GM21381 (cell line): ENCODE measurements around the gene SH2D1B.
"Not testable (repeated sequence)": the region's sequence is repeated elsewhere in the genome, so short reads cannot be mapped to it uniquely, and the experiment has no call there.

ENCODE experiments used
- ATAC-seq: cut with Tn5 transposase; IDR thresholded peaks from one replicate; pipeline ENCODE4 v1.9.1; 2021; ENCODE audit warnings: mild to moderate bottlenecking, moderate library complexity; ENCODE audit not compliant: unreplicated experiment

Gene SH2D1B

DNA sequence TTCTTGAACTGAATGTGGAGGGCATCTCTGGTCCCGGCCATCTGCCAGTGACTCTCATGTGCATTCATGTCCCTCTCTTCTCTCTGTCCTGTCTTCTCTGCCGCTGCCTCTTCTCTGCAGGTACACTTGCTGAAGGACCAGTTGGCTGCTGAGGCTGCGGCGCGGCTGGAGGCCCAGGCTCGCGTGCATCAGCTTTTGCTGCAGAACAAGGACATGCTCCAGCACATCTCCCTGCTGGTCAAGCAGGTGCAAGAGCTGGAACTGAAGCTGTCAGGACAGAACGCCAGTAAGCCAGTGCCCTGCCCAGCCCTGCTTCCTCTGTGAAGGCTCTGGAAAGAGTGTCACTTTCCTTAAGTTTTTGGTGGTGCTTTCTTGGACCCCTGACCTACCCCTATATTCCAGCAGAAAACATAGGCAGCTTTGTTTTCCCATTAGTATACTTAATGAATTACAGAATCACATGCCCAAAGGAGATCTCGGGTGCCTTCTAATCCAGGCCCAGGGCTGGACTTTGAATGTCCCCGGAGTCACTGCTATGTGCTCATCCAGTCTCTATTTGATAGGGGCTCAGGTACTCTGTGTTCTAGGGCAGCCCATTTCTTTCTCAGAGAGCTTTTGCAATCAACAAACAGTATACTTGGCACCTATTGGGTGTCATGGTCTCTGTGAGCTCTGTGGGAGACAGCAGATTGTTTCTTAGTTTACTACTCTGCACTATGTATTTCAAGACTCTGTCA is 46.5 kb downstream of the SH2D1B start:
- no peak for ATAC-seq

DNA sequence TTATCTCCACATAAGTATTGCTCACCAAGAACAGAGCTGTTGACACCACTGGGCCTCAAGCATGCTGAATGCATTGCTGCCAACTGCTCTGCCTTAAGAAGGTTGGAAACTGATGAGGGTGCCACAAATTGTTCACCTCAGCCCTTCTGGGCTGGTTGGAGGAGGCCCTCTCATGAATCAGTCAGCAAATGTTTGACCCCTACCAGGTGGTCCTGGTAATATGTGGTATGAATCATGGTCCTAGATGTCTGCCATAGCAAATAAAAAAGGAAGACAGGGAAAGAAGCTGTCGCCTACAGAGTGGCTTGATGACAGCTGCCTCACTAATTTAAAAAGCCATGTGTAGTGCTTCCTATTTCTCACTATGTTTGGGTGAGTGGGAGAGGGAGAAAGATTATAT is 47.4 kb downstream of the SH2D1B start:
- ATAC-seq = no peak

DNA sequence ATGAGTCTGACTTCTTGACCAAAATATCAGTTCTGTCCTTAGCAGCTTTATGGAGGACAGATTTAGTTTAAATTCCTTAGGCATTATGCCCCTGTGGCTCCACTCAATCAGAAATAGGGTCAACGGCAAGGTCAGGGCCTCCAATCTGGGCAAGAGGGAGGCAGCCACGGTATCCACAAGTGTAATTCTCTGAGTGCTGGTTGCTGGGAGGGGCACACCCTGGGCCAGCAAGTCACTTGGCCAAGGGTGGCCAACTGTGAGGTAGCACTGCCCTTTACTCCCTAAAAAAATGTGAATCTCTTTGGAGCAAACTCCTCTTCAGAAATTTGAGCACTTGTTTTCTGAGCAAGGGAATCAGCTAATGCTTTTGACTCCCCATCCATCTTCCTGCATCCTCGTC is 48.1 kb downstream of the SH2D1B start:
- ATAC-seq = no peak

- ATAC-seq = peak; percentile 21
These were observed 50.6 kb downstream of the SH2D1B start for GRCh38 chr1:162361349-162361748.

DNA sequence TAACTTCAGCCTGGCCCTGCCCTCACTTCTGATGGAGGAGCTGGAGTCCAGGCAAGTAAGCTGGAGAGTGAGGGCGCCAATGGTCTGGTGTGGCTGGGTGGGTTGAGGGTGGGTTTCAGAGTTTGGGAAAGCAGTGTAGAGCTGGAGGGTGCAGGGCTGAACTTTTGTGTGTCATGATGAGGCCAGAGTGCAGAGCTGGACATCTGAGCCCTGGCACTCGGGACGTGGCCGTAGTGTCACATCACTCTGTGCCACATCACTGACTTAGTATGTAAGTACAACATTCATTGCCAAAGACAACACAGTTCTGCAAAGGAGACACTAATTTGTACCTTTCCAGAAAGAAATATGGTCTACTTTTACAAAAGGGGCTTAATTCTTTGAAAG is 51.1 kb downstream of the SH2D1B start:
- no peak for ATAC-seq

- ATAC-seq = no peak
These were observed 51.6 kb downstream of the SH2D1B start for GRCh38 chr1:162360237-162360873.

DNA sequence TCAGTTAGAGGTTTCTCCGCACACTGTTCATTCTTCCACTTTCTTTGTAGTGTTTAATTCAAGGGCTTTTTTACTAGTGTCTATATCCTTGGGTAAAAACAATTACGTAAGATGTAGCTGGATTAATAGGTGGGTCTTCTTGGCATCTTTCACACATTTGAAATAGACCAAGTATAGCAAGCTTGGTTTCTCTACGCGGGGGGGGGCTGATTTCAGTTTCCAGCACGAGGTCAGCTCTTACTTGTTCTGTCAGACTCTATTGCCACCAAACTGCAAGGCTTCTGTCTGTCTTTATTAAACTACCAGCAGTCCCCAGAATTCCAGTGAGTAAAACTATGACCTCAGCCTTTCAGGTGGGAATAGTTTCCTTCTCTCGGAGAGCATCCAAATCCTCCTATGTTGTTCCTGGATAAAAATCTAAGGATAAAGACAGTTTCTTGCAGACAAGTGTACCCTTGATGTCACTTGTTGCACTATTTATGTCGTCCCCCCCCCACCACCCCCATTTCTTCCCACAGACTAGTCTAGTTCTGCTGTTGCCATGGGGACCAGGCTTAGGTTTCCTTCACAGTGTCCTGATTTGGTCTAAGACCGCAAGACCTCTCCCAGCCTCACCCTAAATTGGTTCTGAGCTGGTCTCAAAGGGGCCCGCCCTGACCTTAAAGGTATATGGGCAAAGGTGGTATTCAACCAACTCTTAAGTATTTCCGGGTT is 52.3 kb downstream of the SH2D1B start:
- no peak for ATAC-seq

- no peak for ATAC-seq
These were observed 53.0 kb downstream of the SH2D1B start for GRCh38 chr1:162358928-162359327.

DNA sequence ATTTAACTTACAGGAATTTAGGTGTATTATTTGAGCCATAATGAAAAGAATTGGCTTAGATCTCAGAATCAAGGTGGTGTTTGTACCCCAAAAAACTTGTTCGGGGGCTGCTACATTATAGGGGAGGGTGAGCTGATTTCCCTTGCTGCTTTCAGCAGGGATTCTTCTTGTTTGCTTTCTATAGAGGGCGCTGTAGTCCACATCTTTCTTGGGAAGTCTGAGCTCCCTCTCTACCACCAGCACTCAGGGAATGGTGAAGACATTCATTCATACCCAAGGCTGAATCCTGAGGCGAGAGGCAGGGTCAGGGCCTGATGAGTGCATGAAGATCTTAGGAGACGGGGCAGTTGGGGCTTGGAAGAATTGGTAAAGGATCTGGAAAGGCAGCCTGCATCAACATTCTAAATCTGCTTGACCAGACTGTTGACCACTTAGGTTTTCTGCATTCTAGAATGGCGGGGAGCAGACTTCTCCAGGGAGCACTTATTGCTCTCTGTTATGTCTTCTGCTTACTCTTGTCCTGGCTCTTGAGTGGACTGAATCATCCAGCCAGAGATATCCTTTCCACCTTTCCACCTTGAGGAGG is 54.2 kb downstream of the SH2D1B start:
- ATAC-seq = no peak

DNA sequence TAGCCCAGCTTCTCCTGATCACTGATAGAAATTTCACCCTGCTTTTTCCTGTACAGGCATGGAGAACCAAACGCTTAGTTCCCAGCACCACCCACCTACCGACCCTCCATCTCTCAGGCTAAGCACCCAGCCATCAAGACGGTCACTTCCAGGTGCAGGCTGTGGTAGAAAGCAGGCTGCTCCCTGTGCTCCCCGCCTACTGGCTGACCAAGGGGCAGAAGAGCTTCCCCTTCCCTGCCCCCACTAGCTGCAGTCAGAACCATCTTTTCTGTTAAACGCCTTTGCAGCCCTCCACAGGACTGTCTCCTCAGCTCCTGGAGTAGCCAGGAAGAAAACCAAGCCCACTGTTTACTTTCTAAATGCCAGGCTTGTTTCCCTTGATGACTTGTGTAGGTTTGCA is 58.2 kb downstream of the SH2D1B start:
- no peak for ATAC-seq

DNA sequence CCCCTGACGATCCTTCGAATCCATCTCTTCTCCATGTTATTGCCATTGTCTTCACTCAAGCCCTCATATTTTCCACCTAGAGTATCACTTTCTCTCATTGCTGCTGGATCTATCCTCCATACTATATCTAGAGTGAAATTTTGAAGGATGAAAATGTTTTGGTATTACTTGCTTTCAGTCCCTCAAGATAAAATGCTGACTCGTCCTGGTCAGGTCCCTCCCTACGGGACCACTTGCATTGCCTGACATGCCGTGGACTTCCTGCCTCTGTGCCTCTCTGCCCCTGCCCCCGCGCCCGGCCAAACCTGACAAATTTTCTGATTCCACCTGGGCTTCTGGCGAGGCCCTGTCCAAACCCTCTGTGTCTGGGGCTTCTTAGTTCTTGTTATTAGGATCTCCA is 58.9 kb downstream of the SH2D1B start:
- no peak for ATAC-seq

- not testable (repeated sequence) for ATAC-seq
These were observed 60.1 kb downstream of the SH2D1B start for GRCh38 chr1:162351874-162352273.

DNA sequence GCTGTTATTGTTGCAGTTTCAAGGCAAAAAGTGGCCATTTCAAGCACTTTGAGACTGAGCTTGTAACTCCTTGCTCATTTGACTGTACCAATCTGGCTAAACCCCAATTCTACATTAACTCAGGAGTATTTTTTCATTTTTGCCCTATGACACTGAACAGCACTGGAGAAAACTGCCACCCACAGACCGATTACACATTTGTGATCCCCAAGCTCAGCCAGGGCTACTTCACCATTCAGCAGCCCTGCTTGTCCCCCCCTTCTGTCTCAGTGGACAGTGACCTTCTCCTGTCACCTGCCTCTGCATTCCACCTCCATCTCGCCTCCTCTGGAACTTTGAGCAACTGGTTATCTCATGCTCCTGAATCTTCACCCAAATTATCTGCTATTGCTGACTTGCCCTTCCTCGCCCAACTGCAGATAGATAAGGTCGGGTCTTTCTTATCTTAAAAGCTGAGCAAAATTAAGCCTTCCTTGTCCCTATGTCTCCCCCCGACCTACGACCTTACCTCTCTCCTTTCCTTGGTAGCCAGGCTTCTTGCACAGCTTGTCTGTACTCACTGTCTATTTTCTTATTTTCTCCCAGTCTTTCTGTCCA is 60.6 kb downstream of the SH2D1B start:
- ATAC-seq = no peak

- no peak for ATAC-seq
These were observed 62.2 kb downstream of the SH2D1B start for GRCh38 chr1:162349635-162350330.

DNA sequence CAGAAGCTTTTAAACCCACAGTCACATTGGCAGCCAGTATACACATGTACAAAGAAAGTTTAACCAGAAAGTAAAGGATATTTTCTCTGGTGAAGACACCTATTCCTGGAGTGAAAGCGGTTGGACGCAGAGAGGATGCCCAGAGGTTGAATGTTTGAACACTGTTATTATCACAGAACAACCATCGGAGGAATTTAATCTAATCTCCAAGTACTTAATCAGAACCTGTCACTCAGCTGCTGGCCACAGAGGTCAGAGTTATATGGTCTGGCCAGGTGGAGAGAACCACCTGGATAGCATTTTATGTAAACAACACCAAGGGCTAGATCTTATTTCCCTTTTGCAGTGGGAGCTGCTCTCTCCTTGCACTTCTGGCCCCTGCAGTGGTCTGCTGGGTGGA is 64.7 kb downstream of the SH2D1B start:
- no peak for ATAC-seq
